Endodermal cell (in vitro differentiated cells): ENCODE data around the gene SH3YL1. TPM values are rescaled to one million over a fixed set of nuclear protein-coding genes. Genes with fewer than 3 reads are reported as not detected.

Experiments
- DNase-seq: peaks from one replicate; pipeline ENCODE4 v3.0.0-alpha.2; 2017
- H3K27ac ChIP-seq: 2 replicates; pipeline ENCODE4 v1.5.1; 2013; ENCODE audit warnings: mild to moderate bottlenecking, low read depth, low read length, moderate library complexity
- H3K27me3 ChIP-seq: 2 replicates; pipeline ENCODE4 v1.6.1; 2013; ENCODE audit warnings: mild to moderate bottlenecking, low read length, moderate library complexity; ENCODE audit not compliant: insufficient read depth, control insufficient read depth, poor library complexity, severe bottlenecking
- H3K36me3 ChIP-seq: 2 replicates; pipeline ENCODE4 v1.7.0; 2013; ENCODE audit warnings: mild to moderate bottlenecking, low read length, moderate library complexity; ENCODE audit not compliant: control insufficient read depth, insufficient read depth
- H3K4me1 ChIP-seq: one replicate; pipeline ENCODE4 v1.7.0; 2013; ENCODE audit warnings: low read length; ENCODE audit not compliant: control insufficient read depth, insufficient read depth
- H3K4me3 ChIP-seq: 2 replicates; pipeline ENCODE4 v1.5.1; 2013; ENCODE audit warnings: mild to moderate bottlenecking, low read length, moderate library complexity
- H3K9ac ChIP-seq: 2 replicates; pipeline ENCODE4 v1.6.1; 2013; ENCODE audit warnings: mild to moderate bottlenecking, low read length, moderate library complexity; ENCODE audit not compliant: poor library complexity, severe bottlenecking; ENCODE audit errors: extremely low read depth
- H3K9me3 ChIP-seq: 2 replicates; pipeline ENCODE4 v1.6.1; 2013; ENCODE audit warnings: mild to moderate bottlenecking, low read length, moderate library complexity; ENCODE audit not compliant: control insufficient read depth
- H3K27ac Mint-ChIP-seq: 2 replicates; pipeline ENCODE4 v1.8.0; 2020; ENCODE audit warnings: mixed read lengths
- H3K27me3 Mint-ChIP-seq: 2 replicates; pipeline ENCODE4 v1.8.0; 2021; ENCODE audit warnings: mild to moderate bottlenecking, mixed read lengths; ENCODE audit not compliant: insufficient read depth
- H3K36me3 Mint-ChIP-seq: 2 replicates; pipeline ENCODE4 v1.8.0; 2020; ENCODE audit warnings: low read depth, mixed read lengths
- H3K4me1 Mint-ChIP-seq: 2 replicates; pipeline ENCODE4 v1.8.0; 2020; ENCODE audit warnings: mixed read lengths
- H3K4me3 Mint-ChIP-seq: 2 replicates; pipeline ENCODE4 v1.8.0; 2020; ENCODE audit warnings: mild to moderate bottlenecking, moderate library complexity, mixed read lengths
- H3K9me3 Mint-ChIP-seq: 2 replicates; pipeline ENCODE4 v1.8.0; 2020; ENCODE audit warnings: mild to moderate bottlenecking, mixed read lengths
- WGBS, 2 experiments: methylation state at CpG; one replicate each; pipeline versions ENCODE4 v1.1.5 to v1.1.7; 2013; ENCODE audit warnings: missing lambda C conversion rate in 2 of 2, mixed read lengths in 1 of 2; ENCODE audit not compliant: insufficient coverage in 1 of 2, insufficient read length in 1 of 2; 5-methylcytosine and 5-hydroxymethylcytosine counted together
- total RNA-seq, 2 donors: library from RNA; stranded (reverse); fragmentation: NEBNext Ultra II Directional in 1 of 2; extraction: Animal tissue kit (Norgen Biotek cat#: 25700) in 1 of 2; gene quantifications; 2 replicates in 1 of 2; 3 replicates in 1 of 2; pipeline ENCODE4 v1.2.1, GENCODE V29; 2021
- TF ChIP-seq, protein P1 (sequence below): fragments of 200-600 bp; sonication (generic); conservative IDR thresholded peaks from 2 replicates; pipeline ENCODE4 v1.5.0; 2021; ENCODE audit warnings: antibody characterized with exemption, mild to moderate bottlenecking

SH3YL1 gene
- total RNA-seq, 2 donors from 2014 or later = 33.6 to 39.0 TPM

DNA sequence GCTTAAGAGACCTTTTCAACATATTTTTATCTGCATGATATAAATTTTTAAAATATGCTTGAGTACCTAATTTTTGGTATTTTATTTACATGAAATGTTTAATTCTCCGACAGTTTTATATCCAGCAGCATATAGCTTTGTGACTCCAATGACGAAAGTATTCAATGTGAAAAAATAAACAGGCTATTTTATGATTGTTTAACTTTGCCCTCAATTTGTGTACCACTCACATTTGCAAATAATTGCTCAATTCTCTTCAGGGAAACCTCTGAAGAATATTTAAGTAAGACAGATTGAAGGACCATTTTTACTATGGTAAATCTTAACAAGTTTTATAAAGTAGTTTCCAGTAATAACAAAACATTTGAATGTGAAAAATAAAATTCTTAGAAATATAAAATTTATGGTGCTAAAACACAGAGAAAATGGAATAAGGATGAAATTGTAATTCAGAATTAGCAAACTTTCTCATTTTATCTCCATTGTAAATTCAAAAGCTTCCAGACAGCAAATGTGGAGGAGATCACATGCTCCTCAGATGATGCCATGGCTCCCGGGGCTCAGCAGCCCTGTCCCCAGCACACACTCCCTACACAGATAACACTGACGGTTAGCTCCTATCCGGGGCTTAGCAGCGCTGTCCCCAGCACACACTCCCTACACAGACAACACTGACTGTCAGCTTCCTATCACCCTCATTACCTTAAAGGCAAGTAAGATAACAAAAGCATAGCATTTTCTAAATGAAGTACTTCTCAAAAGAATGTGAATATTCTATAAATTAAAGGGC lies 39.7 kb downstream of the SH3YL1 start:
- Histone ChIP-seq H3K36me3 (peaks cover 10% of the 10 kb centered on the region), H3K27ac (no peak overlapping the region), H3K4me1 (no peaks in the 10 kb centered on the region), H3K9me3 (no peaks in the 10 kb centered on the region), H3K4me3 (no peak overlapping the region), H3K9ac (no peak overlapping the region), H3K27me3 (no peaks in the 10 kb centered on the region)
- Mint-ChIP-seq H3K27ac (no peak overlapping the region), H3K9me3 (no peaks in the 10 kb centered on the region), H3K4me1 (no peaks in the 10 kb centered on the region), H3K27me3 (no peaks in the 10 kb centered on the region), H3K36me3 (peaks cover 63% of the 10 kb centered on the region), H3K4me3 (no peak overlapping the region)
- no peak for DNase-seq
- TF ChIP-seq, protein P1, sequence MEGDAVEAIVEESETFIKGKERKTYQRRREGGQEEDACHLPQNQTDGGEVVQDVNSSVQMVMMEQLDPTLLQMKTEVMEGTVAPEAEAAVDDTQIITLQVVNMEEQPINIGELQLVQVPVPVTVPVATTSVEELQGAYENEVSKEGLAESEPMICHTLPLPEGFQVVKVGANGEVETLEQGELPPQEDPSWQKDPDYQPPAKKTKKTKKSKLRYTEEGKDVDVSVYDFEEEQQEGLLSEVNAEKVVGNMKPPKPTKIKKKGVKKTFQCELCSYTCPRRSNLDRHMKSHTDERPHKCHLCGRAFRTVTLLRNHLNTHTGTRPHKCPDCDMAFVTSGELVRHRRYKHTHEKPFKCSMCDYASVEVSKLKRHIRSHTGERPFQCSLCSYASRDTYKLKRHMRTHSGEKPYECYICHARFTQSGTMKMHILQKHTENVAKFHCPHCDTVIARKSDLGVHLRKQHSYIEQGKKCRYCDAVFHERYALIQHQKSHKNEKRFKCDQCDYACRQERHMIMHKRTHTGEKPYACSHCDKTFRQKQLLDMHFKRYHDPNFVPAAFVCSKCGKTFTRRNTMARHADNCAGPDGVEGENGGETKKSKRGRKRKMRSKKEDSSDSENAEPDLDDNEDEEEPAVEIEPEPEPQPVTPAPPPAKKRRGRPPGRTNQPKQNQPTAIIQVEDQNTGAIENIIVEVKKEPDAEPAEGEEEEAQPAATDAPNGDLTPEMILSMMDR = no peak
- 93% methylated on average over 6 of the region's 6 CpGs; no CpG with 5 or more reads in 1 of the 2 experiments for WGBS, 2 experiments

DNA sequence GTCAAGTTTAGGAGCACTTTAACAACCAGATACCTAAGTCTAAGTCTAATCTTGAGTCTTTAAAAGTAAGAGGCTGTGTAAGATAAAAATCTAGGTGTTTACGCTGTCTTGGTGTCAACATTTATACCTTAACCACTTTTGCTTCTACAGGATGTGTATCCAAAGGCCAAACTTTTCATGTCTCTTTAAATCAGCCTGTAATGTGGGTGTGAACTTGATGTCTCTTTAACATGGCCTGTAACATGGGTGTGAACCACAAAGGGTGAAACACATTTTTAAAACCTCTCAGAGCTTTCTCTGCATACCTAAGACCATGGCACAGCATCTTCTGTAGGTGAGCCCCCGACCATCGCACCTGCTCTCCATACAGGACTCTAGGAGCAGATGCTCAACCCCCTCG lies 40.4 kb downstream of the SH3YL1 start:
- no peaks in the 10 kb centered on the region for H3K9me3 Mint-ChIP-seq
- no peaks in the 10 kb centered on the region for H3K9me3 ChIP-seq
- no peak overlapping the region for H3K9ac ChIP-seq
- no peak overlapping the region for H3K27ac Mint-ChIP-seq
- peaks cover 58% of the 10 kb centered on the region for H3K36me3 Mint-ChIP-seq
- no peak for DNase-seq
- no peaks in the 10 kb centered on the region for H3K4me1 Mint-ChIP-seq
- whole genome bisulfite sequencing, 2 experiments = 94 to 100% methylated on average over 1 to 4 of the region's 4 CpGs
- H3K36me3 ChIP-seq = peaks cover 10% of the 10 kb centered on the region
- no peaks in the 10 kb centered on the region for H3K27me3 Mint-ChIP-seq
- TF ChIP-seq, protein P1 = no peak
- H3K27ac ChIP-seq = no peak overlapping the region
- no peak overlapping the region for H3K4me3 ChIP-seq
- H3K4me1 ChIP-seq = no peaks in the 10 kb centered on the region
- no peaks in the 10 kb centered on the region for H3K27me3 ChIP-seq
- H3K4me3 Mint-ChIP-seq = no peak overlapping the region

DNA sequence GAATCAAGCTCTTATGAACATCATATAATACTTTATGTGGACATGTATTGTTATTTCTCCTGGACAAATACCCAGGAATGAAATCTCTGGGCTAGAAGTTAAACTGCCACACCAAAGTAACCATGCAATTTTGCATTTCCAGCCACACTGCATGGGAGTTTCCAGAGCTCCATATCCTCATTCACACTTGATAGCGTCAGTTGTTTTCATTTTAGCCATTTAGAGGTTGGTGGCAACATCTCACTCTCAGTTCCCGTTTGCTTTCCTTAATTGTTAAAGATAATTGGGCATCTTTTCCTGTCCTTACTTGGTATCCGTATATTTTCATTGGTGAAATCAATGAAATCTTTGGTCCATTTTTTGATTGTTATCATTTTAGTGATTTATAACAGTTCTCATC lies 47.8 kb downstream of the SH3YL1 start:
- Histone ChIP-seq H3K4me1 (no peaks in the 10 kb centered on the region), H3K9me3 (peaks cover 14% of the 10 kb centered on the region), H3K27me3 (no peaks in the 10 kb centered on the region), H3K4me3 (no peak overlapping the region), H3K36me3 (no peaks in the 10 kb centered on the region), H3K9ac (no peak overlapping the region), H3K27ac (no peak overlapping the region)
- peaks cover 6% of the 10 kb centered on the region for H3K27me3 Mint-ChIP-seq
- peaks cover 7% of the 10 kb centered on the region for H3K9me3 Mint-ChIP-seq
- TF ChIP-seq, protein P1 = no peak
- no peak for DNase-seq
- 89 to 100% methylated on average over 2 to 3 of the region's 3 CpGs for WGBS, 2 experiments
- no peaks in the 10 kb centered on the region for H3K4me1 Mint-ChIP-seq
- no peak overlapping the region for H3K4me3 Mint-ChIP-seq
- no peak overlapping the region for H3K27ac Mint-ChIP-seq
- H3K36me3 Mint-ChIP-seq = peaks cover 14% of the 10 kb centered on the region
